Heart right ventricle (tissue), 16 donors: ENCODE results near the gene PDCL3. TPM values are rescaled to one million over a fixed set of nuclear protein-coding genes. Genes with fewer than 3 reads are reported as not detected.

Source experiments
- ATAC-seq, 8 donors: fragments of 200-7000 bp; cut with Tn5 transposase; one replicate each; pipeline ENCODE4 v1.9.1; 2020; ENCODE audit warnings: mild to moderate bottlenecking in 8 of 8, moderate library complexity in 8 of 8, moderate number of reproducible peaks in 1 of 8
- DNase-seq, 2 donors: peaks; one replicate each; pipeline ENCODE4 v3.0.0-alpha.2; 2020
- H3K27ac ChIP-seq, 10 donors: fragments of 200-600 bp; sonication (generic) in 2 of 10; one replicate each; pipeline versions ENCODE4 v1.5.0 to v1.8.0; 2020 to 2022; ENCODE audit warnings: mild to moderate bottlenecking in 3 of 10
- H3K27me3 ChIP-seq, 7 donors: fragments of 200-600 bp; one replicate each; pipeline ENCODE4 v1.8.0; 2021 to 2022; ENCODE audit warnings: mild to moderate bottlenecking in 2 of 7
- H3K36me3 ChIP-seq, 9 donors: fragments of 200-600 bp; sonication (generic) in 1 of 9; one replicate each; pipeline versions ENCODE4 v1.5.0 to v1.8.0; 2020 to 2022; ENCODE audit warnings: mild to moderate bottlenecking in 2 of 9
- H3K4me1 ChIP-seq, 9 donors: fragments of 200-600 bp; sonication (generic) in 1 of 9; one replicate each; pipeline versions ENCODE4 v1.5.0 to v1.8.0; 2020 to 2022; ENCODE audit warnings: mild to moderate bottlenecking in 4 of 9
- H3K4me3 ChIP-seq, 10 donors: fragments of 200-600 bp; sonication (generic) in 2 of 10; one replicate each; pipeline versions ENCODE4 v1.5.0 to v1.8.0; 2020 to 2022; ENCODE audit warnings: mild to moderate bottlenecking in 7 of 10, moderate library complexity in 2 of 10
- H3K9me3 ChIP-seq, 11 donors: fragments of 200-600 bp in 10 of 11; sonication (generic) in 2 of 11; one replicate each; pipeline versions ENCODE4 v1.5.0 to v1.8.0; 2013 to 2022; ENCODE audit warnings: mild to moderate bottlenecking in 2 of 11, control low read depth in 1 of 11, moderate library complexity in 1 of 11
- WGBS, 2 donors: extraction: QIAGEN DNeasy Blood & Tissue Kit; methylation state at CpG; one replicate each; pipeline ENCODE4 v1.1.7; 2013; ENCODE audit warnings: inconsistent platforms in 1 of 2; 5-methylcytosine and 5-hydroxymethylcytosine counted together
- intact Hi-C, 10 donors: fragments of 100-400 bp; cut with DNase I; formaldehyde crosslinking; loops; one replicate each; pipeline versions ENCODE4 v1.11.1 to v1.14.2; 2022
- polyA plus RNA-seq, 2 donors: library from polyadenylated mRNA; stranded (reverse); fragments of 200-250 nt; gene quantifications; one replicate each; pipeline ENCODE4 v1.2.3, GENCODE V29; 2013
- total RNA-seq, 10 donors: library from RNA; stranded (reverse); fragmentation: NEBNext Ultra II Directional in 3 of 10; extraction: Animal tissue kit (Norgen Biotek cat#: 25700) in 3 of 10; gene quantifications; one replicate each; pipeline versions ENCODE4 v1.2.1 to v1.2.4, GENCODE V29; 2021 to 2023
- TF ChIP-seq, protein P1 (sequence below), 9 donors: fragments of 200-600 bp; sonication (generic) in 2 of 9; IDR thresholded peaks; one replicate each; pipeline versions ENCODE4 v1.5.0 to v1.8.0; 2021 to 2022; ENCODE audit warnings: antibody characterized with exemption in 9 of 9, mild to moderate bottlenecking in 5 of 9, moderate library complexity in 1 of 9
- donor health status: Arrhythmogenic right ventricular cardiomyopathy.
- donor health status: ischemic (EF 13 %, LVEDD 7.1; RV severe dilation, severe dysfunction).
- donor health status: healthy with polysubstance abuse.
- donor health status: DM: no; HTN: yes; CAD: no.
- donor health status: DM: no; HTN: no; CAD: no.
- donor health status: ischemic (EF 25% LVEDD 6.9; RV normal size, moderate dysfunction).
- donor health status: ischemic (EF 25% LVEDD 5.7; RV mildly dilated, moderate dysfunction).
- donor health status: healthy.
- donor health status: DM: yes; HTN: yes; CAD: no.
- donor health status: Ischemic cardiomyopathy.
- donor health status: ischemic (EF 35%, LVEDD 5.7; RV mildly dilated, moderate dysfunction).
- donor health status: nonischemic (EF 11% LVEDD 7.7; RV severe dilation, severe dysfunction).
- donor health status: DM: yes; HTN: yes; CAD: no.
- donor health status: PGD.
- donor health status: ischemic (EF 29% LVEDD 5.4; RV normal size, mild dysfunction).
- donor health status: nonischemic (EF 23%, LVEDD 6.1; RV moderate dilation, normal function).

PDCL3 gene
- total and polyA plus RNA-seq, 12 donors = 17.0 to 30.0 (median 23.4) TPM

DNA sequence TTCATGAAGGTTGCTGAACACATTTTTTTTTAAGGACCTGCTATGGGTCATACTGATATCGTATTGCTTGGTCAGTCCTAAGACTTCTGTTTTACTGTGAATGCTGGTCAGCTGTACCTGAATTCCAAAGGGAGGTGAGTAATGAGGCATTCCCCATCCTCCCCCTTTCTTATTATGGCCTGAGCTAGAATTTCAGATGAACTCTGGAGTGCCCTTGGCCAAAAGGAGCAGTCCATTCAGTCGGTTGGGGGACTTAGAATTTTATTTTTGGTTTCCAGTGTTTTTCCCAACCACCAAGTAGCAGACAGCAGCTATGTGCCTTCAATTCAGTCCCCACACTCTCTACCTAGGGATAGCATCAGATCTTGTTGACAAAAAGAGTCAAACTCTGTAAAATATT is 26.9 kb upstream of the PDCL3 start:
- DNase-seq = no peak
- H3K27me3 ChIP-seq = peaks cover 0 to 6% (median 0%) of the 10 kb centered on the region in 7 donors
- H3K4me1 ChIP-seq = no peaks in the 10 kb centered on the region
- no peaks in the 10 kb centered on the region for H3K36me3 ChIP-seq
- intact Hi-C loops = no loop called here
- 76 to 77% methylated on average over 2 of the region's 2 CpGs for WGBS, 2 donors
- TF ChIP-seq, protein P1, sequence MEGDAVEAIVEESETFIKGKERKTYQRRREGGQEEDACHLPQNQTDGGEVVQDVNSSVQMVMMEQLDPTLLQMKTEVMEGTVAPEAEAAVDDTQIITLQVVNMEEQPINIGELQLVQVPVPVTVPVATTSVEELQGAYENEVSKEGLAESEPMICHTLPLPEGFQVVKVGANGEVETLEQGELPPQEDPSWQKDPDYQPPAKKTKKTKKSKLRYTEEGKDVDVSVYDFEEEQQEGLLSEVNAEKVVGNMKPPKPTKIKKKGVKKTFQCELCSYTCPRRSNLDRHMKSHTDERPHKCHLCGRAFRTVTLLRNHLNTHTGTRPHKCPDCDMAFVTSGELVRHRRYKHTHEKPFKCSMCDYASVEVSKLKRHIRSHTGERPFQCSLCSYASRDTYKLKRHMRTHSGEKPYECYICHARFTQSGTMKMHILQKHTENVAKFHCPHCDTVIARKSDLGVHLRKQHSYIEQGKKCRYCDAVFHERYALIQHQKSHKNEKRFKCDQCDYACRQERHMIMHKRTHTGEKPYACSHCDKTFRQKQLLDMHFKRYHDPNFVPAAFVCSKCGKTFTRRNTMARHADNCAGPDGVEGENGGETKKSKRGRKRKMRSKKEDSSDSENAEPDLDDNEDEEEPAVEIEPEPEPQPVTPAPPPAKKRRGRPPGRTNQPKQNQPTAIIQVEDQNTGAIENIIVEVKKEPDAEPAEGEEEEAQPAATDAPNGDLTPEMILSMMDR (IDR thresholded peaks at IDR 0.05) = no peak
- ATAC-seq = no peak
- H3K27ac ChIP-seq = no peak overlapping the region
- H3K9me3 ChIP-seq = peaks cover 0 to 9% (median 0%) of the 10 kb centered on the region in 11 donors
- no peak overlapping the region for H3K4me3 ChIP-seq

DNA sequence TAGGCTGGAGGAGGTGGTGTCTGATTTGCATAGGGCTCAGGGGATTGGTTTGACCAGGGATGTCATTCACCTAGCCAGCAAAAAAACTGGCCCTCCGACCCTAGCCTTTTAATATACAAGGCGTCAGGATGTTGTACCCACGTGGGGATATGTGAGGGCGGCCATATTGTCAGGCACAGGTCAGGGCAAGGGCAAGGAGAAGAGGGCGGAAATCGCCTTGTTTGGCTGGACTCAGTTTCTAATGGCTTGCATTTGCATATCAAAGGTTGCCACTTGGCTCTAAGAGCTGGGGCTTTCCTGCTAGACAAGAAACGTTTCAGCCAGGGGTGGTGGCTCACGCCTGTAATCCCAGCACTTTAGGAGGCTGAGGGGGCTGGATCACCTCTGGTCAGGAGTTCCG is 24.9 kb upstream of the PDCL3 start:
- TF ChIP-seq, protein P1 (IDR thresholded peaks at IDR 0.05) = no peak
- Histone ChIP-seq H3K9me3 (peaks cover 0 to 9% (median 0%) of the 10 kb centered on the region in 11 donors), H3K36me3 (no peaks in the 10 kb centered on the region), H3K27ac (no peak overlapping the region), H3K4me1 (no peaks in the 10 kb centered on the region), H3K4me3 (no peak overlapping the region), H3K27me3 (peaks cover 0 to 5% (median 0%) of the 10 kb centered on the region in 7 donors)
- intact Hi-C loops = no loop called here
- WGBS, 2 donors = 76% methylated on average over 9 of the region's 9 CpGs
- DNase-seq = no peak
- ATAC-seq = no peak

DNA sequence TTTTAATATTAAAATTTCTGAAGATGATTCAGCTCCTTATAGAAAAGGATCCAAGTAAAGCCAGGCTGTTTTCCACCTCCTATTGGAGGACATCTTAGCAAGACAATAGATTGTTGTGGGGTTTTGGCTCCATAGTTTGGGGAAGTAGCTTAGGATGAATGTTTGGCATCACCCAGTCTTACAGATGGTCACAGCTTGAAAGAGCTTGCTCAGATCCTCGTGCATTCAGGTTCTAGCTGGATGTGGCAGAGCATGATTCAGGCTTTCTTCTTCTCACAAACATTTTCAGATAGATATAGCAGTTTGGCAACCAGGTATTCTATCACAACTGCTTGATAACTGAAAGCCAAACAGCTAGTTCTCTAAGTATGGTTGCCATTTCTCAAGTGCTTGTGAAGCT is 23.6 kb upstream of the PDCL3 start:
- H3K27ac ChIP-seq = no peak overlapping the region
- ATAC-seq = no peak
- H3K4me3 ChIP-seq = no peak overlapping the region
- intact Hi-C loops = no loop called here
- peaks cover 0 to 3% (median 0%) of the 10 kb centered on the region in 7 donors for H3K27me3 ChIP-seq
- H3K36me3 ChIP-seq = no peaks in the 10 kb centered on the region
- no peaks in the 10 kb centered on the region for H3K4me1 ChIP-seq
- TF ChIP-seq, protein P1 (IDR thresholded peaks at IDR 0.05) = no peak
- peaks cover 0 to 8% (median 0%) of the 10 kb centered on the region in 11 donors for H3K9me3 ChIP-seq
- DNase-seq = no peak
- WGBS, 2 donors = 47% methylated on average over 1 of the region's 1 CpG

DNA sequence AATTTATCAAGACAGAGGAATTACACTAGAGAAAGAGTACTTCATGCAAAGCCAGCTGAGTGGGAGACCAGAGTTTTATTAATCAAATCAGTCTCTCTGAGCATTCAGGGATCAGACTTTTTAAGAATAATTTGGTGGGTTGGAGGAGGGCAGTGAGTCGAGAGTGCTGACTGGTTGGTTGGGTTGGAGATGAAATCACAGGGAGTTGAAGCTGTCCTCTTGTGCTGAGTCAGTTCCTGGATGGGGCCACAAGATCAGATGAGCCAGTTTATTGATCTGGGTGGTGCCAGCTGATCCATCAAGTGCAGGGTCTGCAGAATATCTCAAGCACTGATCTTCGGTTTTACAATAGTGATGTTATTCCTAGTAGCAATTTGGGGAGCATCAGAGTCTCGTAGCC is 21.4 kb upstream of the PDCL3 start:
- TF ChIP-seq, protein P1 (IDR thresholded peaks at IDR 0.05) = no peak
- Histone ChIP-seq H3K27me3 (peaks cover 0 to 5% (median 0%) of the 10 kb centered on the region in 7 donors), H3K27ac (no peak overlapping the region), H3K9me3 (peaks cover 0 to 7% (median 0%) of the 10 kb centered on the region in 11 donors), H3K4me3 (no peak overlapping the region), H3K4me1 (no peaks in the 10 kb centered on the region), H3K36me3 (no peaks in the 10 kb centered on the region)
- DNase-seq (no peak), ATAC-seq (no peak)
- 57 to 67% methylated on average over 3 of the region's 3 CpGs for WGBS, 2 donors
- intact Hi-C loops = loop anchor here in 1 of 10 donors (10.0 kb wide), 1 partner anchor 97 kb away; no protein-coding TSS in a partner anchor
